CD4-positive, alpha-beta T cell (primary cell): Measurements from ENCODE around the gene RBM38. TPM values are rescaled to one million over a fixed set of nuclear protein-coding genes. Genes with fewer than 3 reads are reported as not detected.

ENCODE experiments used
- ATAC-seq: fragments of 200-7000 bp; cut with Tn5 transposase; one replicate; pipeline ENCODE4 v1.10.0; 2022; ENCODE audit warnings: mild to moderate bottlenecking; ENCODE audit not compliant: poor library complexity
- CTCF ChIA-PET: fragments of 350-600 bp; sonication (Branson Sonifier 250); formaldehyde crosslinking; loops from one replicate; lab custom pipeline; 2021; ENCODE audit warnings: antibody characterized with exemption, inconsistent platforms; lab: Charles Lee
- POLR2A ChIA-PET: fragments of 350-600 bp; sonication (Branson Sonifier 250); formaldehyde crosslinking; loops from one replicate; lab custom pipeline; 2021; ENCODE audit warnings: antibody characterized with exemption, inconsistent platforms; lab: Charles Lee
- DNase-seq, 14 experiments: peaks; one replicate each; pipeline ENCODE4 v3.0.0-alpha.2; 2013 to 2020; ENCODE audit warnings: mixed read lengths in 2 of 14
- H3K27ac ChIP-seq, 2 donors: one replicate each; pipeline versions ENCODE4 v1.5.1 to v1.7.0; 2013; ENCODE audit warnings: low read length in 2 of 2, low read depth in 1 of 2, mild to moderate bottlenecking in 1 of 2
- H3K27me3 ChIP-seq, 2 experiments: 1 replicate in 1 of 2; 2 replicates in 1 of 2; pipeline versions ENCODE4 v1.6.1 to v1.7.0; 2013; ENCODE audit warnings: low read length in 2 of 2, control low read depth in 1 of 2, mild to moderate bottlenecking in 1 of 2, moderate library complexity in 1 of 2; ENCODE audit not compliant: insufficient read depth in 2 of 2, control insufficient read depth in 1 of 2
- H3K36me3 ChIP-seq: one replicate; pipeline ENCODE4 v1.6.1; 2013; ENCODE audit warnings: low read length, control low read depth; ENCODE audit not compliant: insufficient read depth
- H3K4me1 ChIP-seq: one replicate; pipeline ENCODE4 v1.6.1; 2013; ENCODE audit warnings: low read length, control low read depth; ENCODE audit not compliant: insufficient read depth
- H3K4me3 ChIP-seq: one replicate; pipeline ENCODE4 v1.5.1; 2013; ENCODE audit warnings: mild to moderate bottlenecking, low read length, moderate library complexity
- H3K9me3 ChIP-seq, 2 experiments: 1 replicate in 1 of 2; 2 replicates in 1 of 2; pipeline versions ENCODE4 v1.6.1 to v1.7.0; 2013; ENCODE audit warnings: low read length in 2 of 2, mild to moderate bottlenecking in 2 of 2, control low read depth in 1 of 2, moderate library complexity in 1 of 2; ENCODE audit not compliant: control insufficient read depth in 1 of 2, insufficient read depth in 1 of 2
- H3K27ac Mint-ChIP-seq: one replicate; pipeline ENCODE4 v1.8.0; 2020; ENCODE audit warnings: mixed read lengths
- H3K27me3 Mint-ChIP-seq: one replicate; pipeline ENCODE4 v1.8.0; 2021; ENCODE audit warnings: mixed read lengths
- H3K36me3 Mint-ChIP-seq: one replicate; pipeline ENCODE4 v1.8.0; 2021; ENCODE audit warnings: low read depth, mixed read lengths
- H3K4me1 Mint-ChIP-seq: one replicate; pipeline ENCODE4 v1.8.0; 2021; ENCODE audit warnings: low read depth, mixed read lengths
- H3K4me3 Mint-ChIP-seq: one replicate; pipeline ENCODE4 v1.8.0; 2020; ENCODE audit warnings: mild to moderate bottlenecking, mixed read lengths
- H3K9me3 Mint-ChIP-seq: one replicate; pipeline ENCODE4 v1.8.0; 2020; ENCODE audit warnings: mixed read lengths
- CTCF ChIP-seq: fragments of 200-600 bp; IDR thresholded peaks from one replicate; pipeline ENCODE4 v1.8.0; 2022; ENCODE audit warnings: antibody characterized with exemption, mild to moderate bottlenecking
- intact Hi-C, 2 experiments: fragments of 100-400 bp; cut with DNase I in 1 of 2; cut with micrococcal nuclease in 1 of 2; formaldehyde crosslinking; loops; one replicate each; pipeline versions ENCODE4 v1.15.1 to v1.9.0; 2023 to 2025; cut with DNase I, micrococcal nuclease
- total RNA-seq, 174 experiments: library from RNA in 2 of 174; stranded (reverse) in 2 of 174; gene quantifications; one replicate each; pipeline ENCODE4 v1.2.3 and lab custom pipeline; 2021 to 2026

RBM38 gene
- total RNA-seq, 2 experiments from 2014 or later = 604 to 645 TPM

DNA sequence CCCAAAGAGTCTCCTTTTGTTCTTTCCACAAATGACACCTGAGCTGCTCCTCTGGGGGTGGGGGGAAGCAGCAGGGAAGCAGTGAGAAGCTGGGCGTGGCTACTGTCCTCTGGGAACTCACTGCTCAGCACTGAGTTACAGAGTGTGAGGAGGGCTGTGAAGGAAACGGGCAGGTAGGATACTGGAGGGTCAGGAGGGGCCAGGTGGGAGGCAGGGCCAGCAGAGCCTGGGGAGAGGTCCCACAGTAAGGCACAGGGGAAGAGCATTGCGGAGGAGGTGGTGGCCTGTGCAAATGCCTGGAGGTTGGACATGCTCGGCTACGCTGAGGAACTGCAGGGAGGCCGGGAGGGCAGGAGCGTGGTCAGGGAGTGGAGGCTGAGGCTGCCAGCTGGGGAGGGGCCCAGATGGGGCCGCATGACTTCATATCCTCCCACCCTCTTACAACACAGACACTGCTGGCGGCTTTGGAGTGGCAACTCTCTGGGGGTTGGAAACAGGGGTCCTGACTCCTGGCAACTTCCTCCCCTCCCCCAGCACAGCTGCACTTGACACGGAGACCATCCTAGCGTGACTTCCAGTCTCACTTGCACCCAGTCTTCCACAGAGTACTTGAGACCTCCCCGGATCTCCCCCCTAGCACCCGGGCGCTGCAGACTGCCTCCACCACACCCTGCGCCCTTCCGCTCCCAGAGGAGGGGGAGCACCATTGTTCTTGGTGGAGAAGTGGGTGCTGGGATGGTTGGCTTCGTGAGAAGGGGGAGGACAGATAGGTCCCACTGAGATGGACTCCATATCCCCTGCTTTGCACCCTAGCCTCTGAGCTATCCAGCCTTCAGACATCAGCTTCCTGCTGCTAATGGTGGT lies 34.2 kb downstream of the RBM38 start:
- ChIA-PET CTCF (no interaction called here), POLR2A (interaction anchor here (2.8 kb wide), 1 partner anchor 27 kb away, joined by 13 read pairs; no protein-coding TSS in a partner anchor)
- DNase-seq (no peak), ATAC-seq (no peak)
- Histone ChIP-seq H3K4me1 (peaks cover 41% of the 10 kb centered on the region), H3K4me3 (no peak overlapping the region), H3K27me3 (no peaks in the 10 kb centered on the region), H3K9me3 (no peaks in the 10 kb centered on the region), H3K36me3 (no peaks in the 10 kb centered on the region), H3K27ac (no peak overlapping the region)
- no peak overlapping the region for H3K4me3 Mint-ChIP-seq
- H3K9me3 Mint-ChIP-seq = no peaks in the 10 kb centered on the region
- TF ChIP-seq CTCF = no peak
- intact Hi-C loops = no loop called here
- H3K36me3 Mint-ChIP-seq = no peaks in the 10 kb centered on the region
- peaks cover 38% of the 10 kb centered on the region for H3K4me1 Mint-ChIP-seq
- H3K27ac Mint-ChIP-seq = no peak overlapping the region
- no peaks in the 10 kb centered on the region for H3K27me3 Mint-ChIP-seq

GRCh38 chr20:57426271-57426689 lies 35.1 kb downstream of the RBM38 start:
- Mint-ChIP-seq H3K27ac (no peak overlapping the region), H3K4me3 (no peak overlapping the region), H3K36me3 (no peaks in the 10 kb centered on the region), H3K9me3 (no peaks in the 10 kb centered on the region), H3K4me1 (peaks cover 44% of the 10 kb centered on the region), H3K27me3 (no peaks in the 10 kb centered on the region)
- H3K27ac ChIP-seq = no peak overlapping the region
- no peaks in the 10 kb centered on the region for H3K27me3 ChIP-seq
- H3K9me3 ChIP-seq = no peaks in the 10 kb centered on the region
- no peak overlapping the region for H3K4me3 ChIP-seq
- intact Hi-C loops = no loop called here
- ChIA-PET POLR2A (interaction anchor here (2.8 kb wide), 1 partner anchor 28 kb away, joined by 13 read pairs; no protein-coding TSS in a partner anchor), CTCF (no interaction called here)
- H3K36me3 ChIP-seq = no peaks in the 10 kb centered on the region
- peaks cover 49% of the 10 kb centered on the region for H3K4me1 ChIP-seq
- TF ChIP-seq CTCF = no peak
- DNase-seq (no peak), ATAC-seq (no peak)

DNA sequence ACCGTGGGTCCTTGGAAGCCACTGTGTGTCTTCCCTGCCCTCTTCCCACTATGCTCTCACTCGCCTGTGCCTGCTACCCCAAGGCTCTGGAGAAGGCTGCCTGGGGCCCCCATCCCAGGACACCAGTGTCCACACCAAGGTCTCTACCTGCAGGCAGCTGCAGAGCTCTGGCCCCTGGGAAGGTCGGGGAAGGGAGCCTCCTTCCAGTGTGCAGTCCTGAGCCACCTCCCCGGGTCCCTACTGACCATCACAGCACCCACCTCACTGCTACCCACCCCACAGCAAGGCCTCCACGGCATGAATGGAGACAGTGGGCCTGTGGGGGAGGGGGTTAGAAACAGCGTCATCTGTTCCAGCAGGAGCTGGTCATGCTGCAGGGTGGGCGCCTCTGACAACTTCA lies 35.6 kb downstream of the RBM38 start:
- H3K4me1 ChIP-seq = peaks cover 55% of the 10 kb centered on the region
- DNase-seq (no peak), ATAC-seq (no peak)
- no peak overlapping the region for H3K27ac ChIP-seq
- Mint-ChIP-seq H3K36me3 (no peaks in the 10 kb centered on the region), H3K4me3 (no peak overlapping the region), H3K27me3 (no peaks in the 10 kb centered on the region), H3K27ac (no peak overlapping the region), H3K4me1 (peaks cover 49% of the 10 kb centered on the region), H3K9me3 (no peaks in the 10 kb centered on the region)
- H3K36me3 ChIP-seq = no peaks in the 10 kb centered on the region
- ChIA-PET POLR2A (interaction anchor here (1.7 to 2.8 kb wide), 2 partner anchors 29 to 34 kb away, joined by 6 to 13 read pairs; no protein-coding TSS in a partner anchor), CTCF (no interaction called here)
- no peak for TF ChIP-seq CTCF
- intact Hi-C loops = no loop called here
- H3K4me3 ChIP-seq = no peak overlapping the region
- no peaks in the 10 kb centered on the region for H3K27me3 ChIP-seq
- no peaks in the 10 kb centered on the region for H3K9me3 ChIP-seq
